HCT116 (cell line): Measurements from ENCODE around the gene UPP2.

ENCODE experiments used
- SP1 ChIP-seq: IDR thresholded peaks from 2 replicates; pipeline ENCODE4 v1.6.1; 2012; ENCODE audit warnings: low read depth
- YY1 ChIP-seq: IDR thresholded peaks from 2 replicates; pipeline ENCODE4 v1.6.1; 2011; ENCODE audit warnings: low read length, low read depth, moderate library complexity, mild to moderate bottlenecking; ENCODE audit not compliant: insufficient replicate concordance; ENCODE audit errors: extremely low read depth

GRCh38 chr2:158184001-158184400 lies 82.3 kb downstream of the UPP2 start:
- TF ChIP-seq SP1 (no peak), YY1 (no peak)
